ENCODE results near the gene RBM15B. TPM values are rescaled to one million over a fixed set of nuclear protein-coding genes. Genes with fewer than 3 reads are reported as not detected.

RBM15B gene
- total and polyA plus RNA-seq, 2 donors (not counting 1 experiment from before 2014, with no cell fraction given) = 10.8 to 29.5 TPM

GRCh38 chr3:51384055-51384725 lies 6.9 kb upstream of the RBM15B start:
- no peaks in the 10 kb centered on the region for H3K9me3 Mint-ChIP-seq (ENCODE audit: insufficient read depth)
- peak overlapping the region; percentile 89 for H3K9ac ChIP-seq (ENCODE audit: low read length)
- peaks cover 7% of the 10 kb centered on the region for H4K20me1 ChIP-seq (ENCODE audit: control insufficient read depth, insufficient read depth, low read length, poor library complexity, severe bottlenecking)
- peak overlapping the region; percentile 74 to 97 (median 87) for H3K4me3 ChIP-seq (ENCODE audit: control extremely low read depth in 1 of 5, extremely low read depth in 1 of 5, insufficient read depth in 1 of 5, low read depth in 2 of 5, low read length in 4 of 5)
- H3K27ac Mint-ChIP-seq = peak overlapping the region; percentile 99
- peaks cover 0 to 7% (median 0%) of the 10 kb centered on the region in 4 experiments for H3K27me3 ChIP-seq (replicated peaks in 1 of 4; ENCODE audit: control extremely low read depth in 1 of 4, control insufficient read depth in 3 of 4, insufficient read depth in 4 of 4, low read length in 3 of 4)
- ATAC-seq (ENCODE audit: low read depth) = no peak
- intact Hi-C loops (cut with micrococcal nuclease) = loop anchor here (2.0 to 10.0 kb wide), 2 partner anchors 1025 to 1089 kb away; partner anchors contain the start of genes HYAL3, IFRD2, NAA80 and TMEM115
- peaks cover 21 to 27% of the 10 kb centered on the region in 2 donors for H3K4me1 ChIP-seq (ENCODE audit: control insufficient read depth in 2 of 2, insufficient read depth in 2 of 2, low read length in 2 of 2)
- peaks cover 41% of the 10 kb centered on the region for H3K79me2 ChIP-seq (ENCODE audit: control insufficient read depth, insufficient read depth, low read length)
- peaks cover 36% of the 10 kb centered on the region for H3K4me1 Mint-ChIP-seq
- peak overlapping the region; percentile 96 for H2AFZ ChIP-seq (ENCODE audit: insufficient read depth, low read depth, low read length, poor library complexity, severe bottlenecking)
- peak overlapping the region; percentile 87 for H3K4me2 ChIP-seq (replicated peaks; ENCODE audit: low read depth, low read length, poor library complexity, severe bottlenecking)
- peaks cover 4% of the 10 kb centered on the region for H3K27me3 Mint-ChIP-seq
- TF ChIP-seq CTCF (IDR thresholded peaks at IDR 0.05) (no peak), EZH2 (IDR thresholded peaks at IDR 0.05; ENCODE audit: borderline replicate concordance, insufficient read depth, low read depth, low read length, poor library complexity, severe bottlenecking) (no peak)
- peak overlapping the region; percentile 99 for H3K4me3 Mint-ChIP-seq
- peaks cover 0 to 18% of the 10 kb centered on the region in 2 experiments for H3K36me3 ChIP-seq (replicated peaks in 1 of 2; ENCODE audit: control extremely low read depth in 1 of 2, control insufficient read depth in 1 of 2, extremely low read depth in 1 of 2, insufficient read depth in 2 of 2, low read length in 1 of 2)
- DNase-seq = no peak
- H3K9me3 ChIP-seq (ENCODE audit: control extremely low read depth in 1 of 3, control insufficient read depth in 2 of 3, insufficient read depth in 1 of 3, low read length in 2 of 3) = no peaks in the 10 kb centered on the region
- H3K27ac ChIP-seq (ENCODE audit: low read length in 2 of 2) = peak overlapping the region; percentile 82 to 95
- ChIA-PET POLR2A (interaction anchor here (1.1 kb wide), 1 partner anchor 287 kb away, joined by 3 read pairs; no protein-coding TSS in a partner anchor), CTCF (interaction anchor here (1.2 to 8.6 kb wide), 5 partner anchors 12 to 770 kb away, joined by 3 to 67 read pairs (median 5); partner anchors contain the start of genes CISH, DCAF1 and MAPKAPK3)
- under 1% methylated on average over 26 of the region's 29 CpGs for WGBS (ENCODE audit: insufficient coverage)
